SK-N-SH (cell line): ENCODE results near the gene ARHGEF28. TPM values are rescaled to one million over a fixed set of nuclear protein-coding genes. Genes with fewer than 3 reads are reported as not detected.

ENCODE experiments used
- CTCF ChIA-PET: fragments of 300-600, 350-600 bp; formaldehyde crosslinking; extraction: SDS; loops from one replicate; lab custom pipeline; 2021; lab: Yijun Ruan, JAX
- POLR2A ChIA-PET: fragments of 350-600 bp; sonication (Branson Sonifier 250); formaldehyde crosslinking; extraction: SDS; loops from one replicate; lab custom pipeline; 2020; ENCODE audit warnings: antibody characterized with exemption, inconsistent platforms; lab: Yijun Ruan, JAX
- DNase-seq: peaks from one replicate; pipeline ENCODE4 v3.0.0; 2012
- H2AFZ ChIP-seq: fragments of 200-600 bp; sonication (generic); 2 replicates; pipeline ENCODE4 v1.8.1; 2016; ENCODE audit warnings: antibody characterized with exemption, mild to moderate bottlenecking, low read depth
- H3F3A ChIP-seq: fragments of 200-600 bp; sonication (generic); replicated peaks from 2 replicates; pipeline ENCODE3; 2016; ENCODE audit warnings: antibody characterized with exemption, mild to moderate bottlenecking; ENCODE audit not compliant: insufficient read depth
- H3K27ac ChIP-seq, 2 experiments: fragments of 200-500 bp in 1 of 2; fragments of 200-600 bp in 1 of 2; sonication (Bioruptor generic) in 1 of 2; sonication (generic), shearing (Covaris generic) in 1 of 2; 2 replicates each; pipeline versions ENCODE4 v1.5.1 to v1.6.1; 2014 to 2016; ENCODE audit warnings: low read depth in 2 of 2, inconsistent platforms in 1 of 2, low read length in 1 of 2, mild to moderate bottlenecking in 1 of 2, mixed read lengths in 1 of 2
- H3K27me3 ChIP-seq: fragments of 200-600 bp; sonication (generic), shearing (Covaris generic); 2 replicates; pipeline ENCODE4 v1.6.1; 2016; ENCODE audit warnings: mixed run types; ENCODE audit not compliant: insufficient read depth
- H3K36me3 ChIP-seq, 2 experiments: fragments of 200-500 bp in 1 of 2; fragments of 200-600 bp in 1 of 2; sonication (Bioruptor generic) in 1 of 2; sonication (generic) in 1 of 2; replicated peaks in 1 of 2; 2 replicates each; pipeline versions ENCODE3 to v1.5.1; 2014 to 2016; ENCODE audit warnings: low read length in 1 of 2, mild to moderate bottlenecking in 1 of 2; ENCODE audit not compliant: insufficient read depth in 2 of 2, control insufficient read depth in 1 of 2
- H3K4me1 ChIP-seq, 2 experiments: fragments of 200-500 bp in 1 of 2; fragments of 200-600 bp in 1 of 2; sonication (Bioruptor generic) in 1 of 2; sonication (generic), shearing (Covaris generic) in 1 of 2; 2 replicates each; pipeline versions ENCODE4 v1.5.1 to v1.6.1; 2014 to 2016; ENCODE audit warnings: low read depth in 1 of 2, low read length in 1 of 2, mixed run types in 1 of 2; ENCODE audit not compliant: insufficient read depth in 2 of 2, control insufficient read depth in 1 of 2
- H3K4me2 ChIP-seq: fragments of 200-600 bp; sonication (generic), shearing (Covaris generic); 2 replicates; pipeline ENCODE4 v1.6.1; 2017; ENCODE audit warnings: mixed run types
- H3K4me3 ChIP-seq, 2 experiments: fragments of 200-500 bp in 1 of 2; fragments of 200-600 bp in 1 of 2; sonication (Bioruptor generic) in 1 of 2; sonication (generic), shearing (Covaris generic) in 1 of 2; 2 replicates each; pipeline versions ENCODE4 v1.5.1 to v1.8.1; 2014 to 2016; ENCODE audit warnings: low read depth in 2 of 2, inconsistent platforms in 1 of 2, low read length in 1 of 2, mild to moderate bottlenecking in 1 of 2, mixed read lengths in 1 of 2, moderate library complexity in 1 of 2
- H3K79me2 ChIP-seq: fragments of 200-600 bp; sonication (generic); 2 replicates; pipeline ENCODE4 v1.8.1; 2017; ENCODE audit warnings: mild to moderate bottlenecking; ENCODE audit not compliant: insufficient read depth
- H3K9ac ChIP-seq: fragments of 200-600 bp; sonication (generic); 2 replicates; pipeline ENCODE4 v1.6.1; 2017; ENCODE audit warnings: mixed run types
- H3K9me2 ChIP-seq: fragments of 200-600 bp; sonication (generic); 2 replicates; pipeline ENCODE4 v1.6.1; 2017; ENCODE audit warnings: mixed run types
- H3K9me3 ChIP-seq: fragments of 200-600 bp; sonication (generic); 2 replicates; pipeline ENCODE4 v1.6.1; 2017; ENCODE audit warnings: mixed run types, mild to moderate bottlenecking, moderate library complexity
- H4K20me1 ChIP-seq: fragments of 200-600 bp; sonication (generic); 2 replicates; pipeline ENCODE4 v1.6.1; 2017; ENCODE audit warnings: mild to moderate bottlenecking, mixed run types; ENCODE audit not compliant: insufficient read depth
- CHD2 ChIP-seq: fragments of 150-350 bp; IDR thresholded peaks from 2 replicates; pipeline ENCODE4 v1.6.1; 2018; ENCODE audit warnings: low read length; ENCODE audit not compliant: partially characterized antibody
- ELF1 ChIP-seq: IDR thresholded peaks from 2 replicates; pipeline ENCODE4 v1.4.0; 2012
- EZH2phosphoT487 ChIP-seq: fragments of 200-600 bp; sonication (generic); IDR thresholded peaks from 2 replicates; pipeline ENCODE4 v1.6.1; 2017; ENCODE audit warnings: low read depth, mixed run types, mild to moderate bottlenecking, antibody characterized with exemption, moderate library complexity, borderline replicate concordance
- GABPA ChIP-seq: IDR thresholded peaks from 2 replicates; pipeline ENCODE4 v1.4.0; 2012; ENCODE audit warnings: low read depth, mild to moderate bottlenecking
- MAX ChIP-seq: IDR thresholded peaks from 2 replicates; pipeline ENCODE4 v1.4.0; 2012; ENCODE audit warnings: low read depth
- MXI1 ChIP-seq: IDR thresholded peaks from 2 replicates; pipeline ENCODE4 v1.6.1; 2012; ENCODE audit warnings: mild to moderate bottlenecking, low read depth, low read length, improper control_type of control experiment
- NFIC ChIP-seq: IDR thresholded peaks from 2 replicates; pipeline ENCODE4 v1.4.0; 2012; ENCODE audit warnings: borderline replicate concordance
- PBX3 ChIP-seq: IDR thresholded peaks from 2 replicates; pipeline ENCODE4; 2012
- POLR2AphosphoS5 ChIP-seq: IDR thresholded peaks from 2 replicates; pipeline ENCODE4 v1.6.1; 2012; ENCODE audit warnings: low read depth, low read length
- RAD21 ChIP-seq: IDR thresholded peaks from 2 replicates; pipeline ENCODE4 v1.6.1; 2012; ENCODE audit warnings: mild to moderate bottlenecking, low read length
- RCOR1 ChIP-seq: fragments of 150-350 bp; IDR thresholded peaks from 2 replicates; pipeline ENCODE4 v1.6.1; 2017; ENCODE audit warnings: antibody characterized with exemption, low read length
- REST ChIP-seq: IDR thresholded peaks from 2 replicates; pipeline ENCODE4 v1.6.1; 2012; ENCODE audit warnings: mild to moderate bottlenecking, low read depth, low read length, moderate library complexity
- RFX5 ChIP-seq: IDR thresholded peaks from 2 replicates; pipeline ENCODE4 v1.6.1; 2012; ENCODE audit warnings: mild to moderate bottlenecking, improper control_type of control experiment, low read length
- RXRA ChIP-seq: IDR thresholded peaks from 2 replicates; pipeline ENCODE4 v1.4.0; 2012; ENCODE audit warnings: low read depth, mild to moderate bottlenecking, borderline replicate concordance
- TCF12 ChIP-seq: IDR thresholded peaks from 2 replicates; pipeline ENCODE4 v1.4.0; 2012
- TEAD4 ChIP-seq: IDR thresholded peaks from 2 replicates; pipeline ENCODE4 v1.4.0; 2012; ENCODE audit warnings: mild to moderate bottlenecking, borderline replicate concordance; ENCODE audit not compliant: insufficient read depth
- USF1 ChIP-seq: IDR thresholded peaks from 2 replicates; pipeline ENCODE4 v1.4.0; 2012; ENCODE audit warnings: low read depth, borderline replicate concordance
- YY1 ChIP-seq: IDR thresholded peaks from 2 replicates; pipeline ENCODE4 v1.4.0; 2012; ENCODE audit warnings: low read depth, mild to moderate bottlenecking
- ZBTB33 ChIP-seq: IDR thresholded peaks from 2 replicates; pipeline ENCODE4 v1.4.0; 2012; ENCODE audit warnings: low read depth, borderline replicate concordance
- whole genome bisulfite sequencing: methylation state at CpG from one replicate; pipeline ENCODE4 v1.1.6; 2017; ENCODE audit warnings: low lambda C conversion rate; 5-methylcytosine and 5-hydroxymethylcytosine counted together
- polyA plus RNA-seq, 3 experiments: library from polyadenylated mRNA; depleted of rRNA; stranded (reverse); fragments of >200 nt; gene quantifications; 2 replicates each; pipeline ENCODE4 v1.2.3, GENCODE V29; 2012

ARHGEF28 gene
- polyA plus RNA-seq, 1 of the 3 experiments (the other 2 are of a cell fraction), result 4.2 TPM

GRCh38 chr5:73911761-73912393 lies 285.9 kb downstream of the ARHGEF28 start (continued):
- no peak for TF ChIP-seq RXRA
- TF ChIP-seq NFIC, result no peak
- no peak for TF ChIP-seq RAD21
- no peak for TF ChIP-seq RCOR1
- no peak for TF ChIP-seq EZH2phosphoT487
- TF ChIP-seq CHD2, result no peak

- no peaks in the 10 kb centered on the region for H3K9me2 ChIP-seq
- no peak overlapping the region for H2AFZ ChIP-seq
- no peaks in the 10 kb centered on the region for H4K20me1 ChIP-seq
- peaks cover 0 to 7% of the 10 kb centered on the region in 2 experiments; a peak in 3 of 4 replicates for H3K4me1 ChIP-seq
- no peaks in the 10 kb centered on the region for H3F3A ChIP-seq
- H3K27me3 ChIP-seq, result no peaks in the 10 kb centered on the region
- no peaks in the 10 kb centered on the region for H3K9me3 ChIP-seq
- no peak overlapping the region for H3K9ac ChIP-seq
- peaks cover 0 to 2% of the 10 kb centered on the region in 2 experiments for H3K36me3 ChIP-seq
- no peak overlapping the region for H3K4me3 ChIP-seq
- POLR2A ChIA-PET, result no interaction called here
- H3K4me2 ChIP-seq, result no peak overlapping the region
- no peak overlapping the region for H3K27ac ChIP-seq
- CTCF ChIA-PET, result interaction anchor here (2.0 kb wide), 1 partner anchor 729 kb away, joined by 8 read pairs; no protein-coding TSS in a partner anchor
- TF ChIP-seq RXRA, result no peak
- TF ChIP-seq CHD2, result no peak
- no peak for TF ChIP-seq GABPA
- TF ChIP-seq TCF12, result no peak
- TF ChIP-seq ELF1, result no peak
- no peak for TF ChIP-seq YY1
- no peak for TF ChIP-seq POLR2AphosphoS5
- TF ChIP-seq PBX3, result no peak
- no peak for TF ChIP-seq TEAD4
- TF ChIP-seq, all 33 proteins: peak for 0
- H3K79me2 ChIP-seq, result no peaks in the 10 kb centered on the region
- DNase-seq, result no peak
- 96% methylated on average over 3 of the region's 3 CpGs for WGBS
Observed at GRCh38 chr5:73912821-73913271, 286.9 kb downstream of the ARHGEF28 start.

- no peak overlapping the region for H3K27ac ChIP-seq
- H3K36me3 ChIP-seq, result peaks cover 0 to 2% of the 10 kb centered on the region in 2 experiments
- H3K79me2 ChIP-seq, result no peaks in the 10 kb centered on the region
- H2AFZ ChIP-seq, result no peak overlapping the region
- no peaks in the 10 kb centered on the region for H3F3A ChIP-seq
- no peaks in the 10 kb centered on the region for H3K27me3 ChIP-seq
- H3K9me2 ChIP-seq, result no peaks in the 10 kb centered on the region
- DNase-seq, result no peak
- H3K4me1 ChIP-seq, result peaks cover 0 to 2% of the 10 kb centered on the region in 2 experiments; a peak in 2 of 4 replicates
- H3K9ac ChIP-seq, result no peak overlapping the region
- H3K9me3 ChIP-seq, result no peaks in the 10 kb centered on the region
- ChIA-PET CTCF (interaction anchor here (1.1 to 2.0 kb wide), 2 partner anchors 12 to 728 kb away, joined by 7 to 8 read pairs; no protein-coding TSS in a partner anchor), POLR2A (no interaction called here)
- no peak overlapping the region for H3K4me2 ChIP-seq
- no peaks in the 10 kb centered on the region for H4K20me1 ChIP-seq
- no peak overlapping the region for H3K4me3 ChIP-seq
- TF ChIP-seq MXI1 (no peak), NFIC (no peak), RXRA (no peak), REST (no peak), RCOR1 (no peak), RFX5 (no peak), USF1 (no peak), MAX (no peak), TCF12 (no peak), ZBTB33 (no peak)
Observed at GRCh38 chr5:73913971-73914370, 288.0 kb downstream of the ARHGEF28 start.
